Hypothalamus (tissue), 51 donors: Measurements from ENCODE around the gene MCRIP2.
"Not testable (repeated sequence)": the region's sequence is repeated elsewhere in the genome, so short reads cannot be mapped to it uniquely, and the experiment has no call there.

Experiments used
- DNase-seq, 51 donors: peaks; one replicate each; lab custom pipeline; 2025; lab: John Stamatoyannopoulos, UW

Gene MCRIP2

DNA sequence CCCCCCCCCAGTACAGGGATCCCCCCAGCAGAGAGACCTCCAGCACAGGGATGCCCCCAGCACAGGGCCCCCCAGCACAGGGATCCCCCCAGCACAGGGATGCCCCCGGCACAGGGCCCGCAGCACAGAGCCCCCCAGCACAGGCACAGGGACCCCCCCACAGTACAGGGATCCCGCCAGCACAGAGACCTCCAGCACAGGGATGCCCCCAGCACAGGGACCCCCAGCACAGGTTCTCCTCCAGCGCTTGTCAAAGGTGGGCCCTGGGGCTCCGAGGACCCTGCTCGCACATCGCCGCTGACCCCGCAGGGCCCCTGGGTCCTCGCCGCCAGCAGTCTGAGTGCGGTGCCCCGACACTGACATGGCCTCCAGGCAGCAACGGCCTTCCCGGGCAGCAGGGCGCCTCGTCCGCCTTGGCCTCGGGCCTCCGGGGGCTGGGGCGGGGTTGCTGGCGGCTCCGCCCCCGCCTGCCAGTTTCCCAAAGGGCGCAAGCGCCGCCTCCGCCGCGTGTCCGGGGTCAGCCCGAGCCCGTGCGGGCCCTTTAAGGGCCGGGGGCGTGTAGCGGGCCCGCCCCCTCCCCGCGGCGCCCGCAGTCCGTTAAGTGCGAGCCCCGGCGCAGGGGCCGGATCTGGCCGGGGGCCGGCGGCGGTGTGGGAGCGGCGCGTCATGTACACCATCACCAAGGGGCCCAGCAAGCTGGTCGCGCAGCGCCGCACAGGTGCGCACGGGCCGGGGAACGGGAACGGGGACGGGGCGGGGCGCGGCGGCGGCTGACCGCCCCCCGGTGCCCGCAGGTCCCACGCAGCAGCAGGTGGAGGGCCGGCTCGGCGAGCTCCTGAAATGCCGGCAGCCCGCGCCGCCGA, at the start of gene MCRIP2:
TSS of gene MCRIP2 (plus strand) at position 503 of the 863 bp plus-strand sequence. CDS start at position 667, 164 bp downstream.
- peak in 49 of 51 donors; percentile 8 to 87 (median 73) for DNase-seq

DNA sequence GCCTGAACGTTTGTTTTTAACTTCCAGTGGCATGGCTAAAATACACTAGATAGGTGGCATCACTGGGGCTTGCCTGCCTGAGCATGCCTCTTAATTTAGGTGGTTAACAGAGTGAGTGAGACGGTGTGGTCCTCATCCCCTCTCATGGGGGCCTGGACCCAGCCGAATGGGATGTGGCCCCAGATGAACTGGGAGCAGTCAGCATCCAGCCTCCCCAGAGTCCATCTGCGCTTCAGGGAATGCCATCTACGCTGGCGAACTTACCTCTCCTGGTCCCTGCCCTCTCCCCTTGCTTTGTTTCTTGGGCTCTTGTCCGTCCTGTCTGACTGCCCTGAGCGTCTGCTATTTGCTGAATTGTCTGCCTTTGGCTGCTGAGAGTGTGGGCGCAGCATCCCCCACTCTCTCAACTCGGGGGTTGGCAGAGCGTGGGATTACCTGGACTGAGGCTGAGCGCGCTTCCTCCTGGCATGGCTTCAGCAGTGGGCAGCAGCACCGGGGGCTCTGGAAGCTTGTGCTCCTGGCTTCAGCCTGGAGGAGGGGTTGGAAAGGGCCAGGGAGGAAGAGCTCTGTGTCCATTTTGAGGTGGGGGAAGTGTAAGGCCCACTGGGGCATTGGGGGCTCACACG, 49.6 kb upstream of the MCRIP2 start:
- no peak for DNase-seq

- DNase-seq, result peak in 30 of 51 donors; percentile 4 to 80 (median 46)
Measured at GRCh38 chr16:592518-593306, 48.9 kb upstream of the MCRIP2 start.

DNA sequence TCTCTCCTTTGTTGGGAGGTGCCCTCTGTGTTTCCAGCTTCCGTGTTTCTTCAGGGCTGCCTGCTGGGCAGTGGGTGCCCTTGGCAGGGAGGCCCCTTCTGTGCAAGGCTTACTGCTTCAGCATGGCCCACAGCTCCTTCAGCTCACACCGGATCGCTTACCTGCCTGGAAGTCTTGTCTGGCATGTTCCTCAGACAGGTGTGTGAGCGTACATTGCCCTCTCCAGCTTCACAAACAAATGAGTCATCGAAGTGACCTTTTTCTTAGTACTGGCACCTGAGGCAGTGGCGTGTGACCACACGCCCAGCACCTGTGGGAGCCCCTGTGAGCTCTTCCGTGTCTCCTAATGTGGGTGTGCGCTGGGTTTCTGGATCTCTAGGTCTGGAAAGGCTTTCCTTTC, 48.2 kb upstream of the MCRIP2 start:
- DNase-seq, result no peak

DNA sequence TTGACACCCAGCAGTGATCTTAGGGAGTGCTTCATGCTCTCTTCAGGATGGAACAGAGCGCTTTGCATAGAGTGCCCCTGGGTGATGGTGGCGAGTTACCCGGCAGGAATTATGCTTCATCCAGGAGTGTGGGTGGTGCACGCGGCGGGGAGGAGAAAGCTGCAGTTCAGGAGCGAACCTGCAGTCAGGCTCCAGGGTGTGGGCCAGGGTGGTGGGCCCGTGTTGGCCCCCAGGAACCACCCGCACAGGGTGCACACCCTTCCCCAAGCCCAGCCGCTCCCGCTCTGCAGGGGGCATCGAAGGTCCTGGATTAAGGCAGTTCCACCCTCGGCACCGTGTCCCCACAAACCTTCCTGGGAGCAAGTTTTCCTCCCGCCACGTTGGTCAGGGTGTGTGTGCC, 47.8 kb upstream of the MCRIP2 start:
- peak in 1 of 51 donors; percentile 16 for DNase-seq

GRCh38 chr16:595094-595528, 46.5 kb upstream of the MCRIP2 start:
- DNase-seq, result no peak

DNA sequence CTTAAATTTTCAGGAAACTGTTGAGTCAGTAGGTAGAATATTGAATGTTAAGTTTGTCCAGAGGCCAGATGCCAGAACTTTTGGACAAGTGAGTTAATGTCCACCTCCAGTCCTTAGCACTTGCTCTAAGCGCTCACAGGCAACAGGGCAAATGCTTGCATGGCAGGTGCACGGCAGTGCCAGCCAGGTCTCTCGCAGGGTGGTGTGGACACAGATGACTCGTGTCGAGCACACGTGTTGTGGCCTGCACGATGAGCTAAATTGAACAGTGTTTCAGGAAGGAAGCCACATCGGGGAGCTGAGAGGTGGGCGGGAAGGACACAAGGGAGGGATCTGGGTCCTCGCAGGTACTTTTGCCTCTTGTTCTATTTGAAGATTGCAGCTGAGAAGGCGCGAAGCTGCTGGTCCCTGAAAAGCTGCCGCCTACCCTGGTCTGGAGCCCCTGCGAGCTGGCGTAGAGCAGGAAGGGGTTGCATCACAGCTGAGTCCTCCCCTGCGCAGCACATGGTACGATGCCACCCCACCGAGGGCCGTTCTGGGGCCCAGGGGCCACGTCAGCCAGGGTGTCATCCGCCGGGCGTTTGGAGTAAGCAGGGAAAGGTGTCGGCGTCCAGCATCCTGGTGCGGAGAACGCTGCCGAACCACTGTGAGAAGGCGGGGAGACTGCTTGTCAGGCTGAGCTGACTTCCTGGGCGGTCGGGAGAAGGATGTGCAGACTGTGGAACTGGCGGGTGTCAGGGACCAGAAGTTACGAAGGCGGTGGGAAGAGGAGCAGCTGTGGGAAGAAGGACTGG, 45.5 kb upstream of the MCRIP2 start:
- peak in 1 of 51 donors; percentile 67 for DNase-seq

- DNase-seq, result no peak
Measured at GRCh38 chr16:596736-597060, 44.9 kb upstream of the MCRIP2 start.

GRCh38 chr16:597655-598054, 44.0 kb upstream of the MCRIP2 start:
- not testable (repeated sequence) for DNase-seq

DNA sequence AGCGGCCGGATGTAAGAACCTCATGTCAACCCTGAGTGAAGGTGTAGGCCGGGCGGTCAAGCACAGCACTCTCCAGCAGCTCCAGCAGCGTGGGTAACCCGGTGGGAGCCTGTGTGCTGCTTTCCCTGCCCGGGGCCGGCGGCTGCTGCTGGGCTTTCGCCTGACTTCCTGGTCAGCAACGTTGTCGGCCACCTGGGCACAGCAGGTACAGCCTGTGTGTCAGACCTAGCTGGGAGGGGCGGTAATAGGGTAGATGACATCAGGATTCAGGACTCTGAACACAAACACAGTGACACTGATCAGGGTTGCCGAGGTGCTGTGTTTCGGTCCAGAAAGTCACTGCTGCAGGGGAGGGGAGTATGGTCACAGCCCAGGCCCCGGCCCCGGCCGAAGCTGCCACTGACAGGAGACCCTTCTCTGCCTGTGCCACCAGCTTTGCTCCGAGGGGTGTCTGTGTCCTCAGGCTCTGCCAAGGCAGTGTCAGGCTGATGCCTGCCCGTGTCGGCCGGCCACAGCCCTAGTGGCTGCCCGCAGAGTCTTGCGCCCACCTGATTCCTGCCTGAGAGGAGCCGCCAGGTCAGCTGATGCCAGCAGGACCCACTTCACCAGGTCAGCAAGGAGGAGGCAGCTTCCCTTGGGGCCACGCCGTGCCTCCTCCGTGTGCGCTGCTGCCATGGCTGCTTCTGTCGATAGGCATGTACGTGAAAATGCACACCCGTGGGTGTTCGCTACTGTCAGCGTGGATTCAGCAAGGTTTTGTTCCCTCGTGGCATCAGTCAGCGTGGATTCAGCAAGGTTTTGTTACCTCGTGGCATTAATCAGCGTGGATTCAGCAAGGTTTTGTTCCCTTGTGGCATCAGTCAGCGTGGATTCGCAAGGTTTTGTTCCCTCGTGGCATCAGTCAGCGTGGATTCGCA, 42.5 kb upstream of the MCRIP2 start:
- no peak for DNase-seq

GRCh38 chr16:600781-601180, 40.8 kb upstream of the MCRIP2 start:
- DNase-seq, result no peak

- DNase-seq, result no peak
Measured at GRCh38 chr16:603933-604332, 37.7 kb upstream of the MCRIP2 start.

DNA sequence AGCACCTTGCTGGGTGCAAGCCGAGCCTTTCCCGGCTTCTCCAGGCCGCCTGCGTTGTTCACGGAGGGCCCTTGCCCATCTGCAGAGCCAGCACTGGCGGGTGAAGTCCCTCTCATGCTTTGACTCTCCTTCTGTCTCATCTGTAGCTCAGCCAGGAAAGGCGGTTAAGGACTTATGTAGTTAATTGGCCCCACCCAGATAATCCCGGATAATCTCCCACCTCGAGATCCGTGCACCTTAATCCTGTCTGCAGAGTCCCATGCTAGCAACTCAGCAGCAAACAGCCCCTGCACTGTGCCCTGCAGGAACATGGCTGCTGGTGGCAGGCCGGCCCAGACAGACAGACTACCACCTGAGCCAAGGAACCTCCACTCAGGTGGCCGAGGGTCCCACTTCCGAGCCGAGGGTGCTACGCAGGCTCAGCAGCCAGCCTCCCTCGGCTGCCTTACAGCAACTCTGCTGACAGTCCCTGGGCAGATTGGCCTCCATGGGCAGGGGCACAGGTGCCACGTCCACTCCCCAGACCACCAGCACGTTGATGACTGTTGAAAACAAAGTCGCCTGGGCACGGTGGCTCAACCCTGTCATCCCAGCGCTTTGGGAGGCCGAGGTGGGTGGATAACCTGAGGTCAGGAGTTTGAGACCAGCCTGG, 34.8 kb upstream of the MCRIP2 start:
- DNase-seq, result no peak

DNA sequence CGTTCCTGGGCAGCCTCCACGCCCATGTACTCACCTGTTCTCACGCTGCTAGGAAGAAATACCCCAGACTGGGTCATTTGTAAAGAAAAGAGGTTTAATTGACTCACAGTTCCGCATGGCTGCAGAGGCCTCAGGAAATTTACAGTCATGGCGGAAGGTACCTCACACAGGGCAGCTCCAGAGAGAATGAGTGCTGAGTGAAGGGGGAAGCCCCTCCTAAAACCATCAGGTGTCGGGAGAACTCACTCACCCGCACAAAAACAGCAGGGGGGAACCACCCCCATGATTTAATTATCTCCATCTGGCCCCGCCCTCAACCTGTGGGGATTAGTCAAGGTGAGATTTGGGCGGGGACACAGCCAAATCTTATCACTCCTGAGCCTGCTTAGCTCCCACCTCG, 33.6 kb upstream of the MCRIP2 start:
- DNase-seq, result no peak

DNA sequence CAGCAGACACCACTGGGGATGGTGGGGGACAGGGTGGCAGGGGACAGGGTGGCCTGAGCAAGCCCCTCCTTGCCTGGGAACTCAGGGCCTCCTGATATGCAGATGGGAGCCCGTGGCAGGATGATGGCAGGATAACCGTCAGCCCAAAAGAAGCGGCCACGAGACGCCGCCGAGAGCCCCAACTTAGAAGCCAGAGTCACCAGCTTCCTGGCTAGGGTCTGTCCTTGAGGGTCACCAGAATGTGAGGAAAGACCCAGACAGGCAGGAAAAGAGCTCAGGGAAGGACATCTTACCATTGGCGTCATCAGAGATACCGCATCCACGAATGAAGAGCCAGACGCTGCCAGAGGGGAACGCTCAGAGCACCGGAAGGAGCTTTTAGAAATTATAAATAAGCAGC, 32.3 kb upstream of the MCRIP2 start:
- DNase-seq, result no peak

DNA sequence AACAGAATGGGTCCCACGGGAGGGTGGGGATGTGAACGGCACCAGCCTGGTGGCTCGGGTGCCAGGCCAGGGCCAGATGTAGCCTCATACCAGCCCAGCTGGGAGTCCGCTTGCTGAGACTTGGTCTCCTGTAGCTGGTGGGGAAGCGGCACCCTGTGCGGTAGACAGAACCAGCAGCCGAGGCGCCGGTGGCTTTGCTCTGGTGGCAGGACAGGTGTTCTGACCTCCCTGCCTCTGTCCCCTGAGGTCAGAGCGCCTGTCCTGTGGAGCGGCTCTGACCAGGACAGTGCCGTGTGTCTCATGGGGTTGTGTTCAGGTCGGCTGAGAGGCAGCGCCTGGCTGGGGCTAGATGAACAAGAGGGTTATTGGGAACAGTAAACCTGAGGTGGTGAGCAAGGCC, 31.6 kb upstream of the MCRIP2 start:
- no peak for DNase-seq

GRCh38 chr16:610513-611381, 30.9 kb upstream of the MCRIP2 start:
- DNase-seq, result peak in 38 of 51 donors; percentile 10 to 79 (median 54)

- no peak for DNase-seq
Measured at GRCh38 chr16:615122-615521, 26.5 kb upstream of the MCRIP2 start.
